ENCODE results near the gene RAB3GAP2.
"Not testable (repeated sequence)": the region's sequence is repeated elsewhere in the genome, so short reads cannot be mapped to it uniquely, and the experiment has no call there.

Gene RAB3GAP2

DNA sequence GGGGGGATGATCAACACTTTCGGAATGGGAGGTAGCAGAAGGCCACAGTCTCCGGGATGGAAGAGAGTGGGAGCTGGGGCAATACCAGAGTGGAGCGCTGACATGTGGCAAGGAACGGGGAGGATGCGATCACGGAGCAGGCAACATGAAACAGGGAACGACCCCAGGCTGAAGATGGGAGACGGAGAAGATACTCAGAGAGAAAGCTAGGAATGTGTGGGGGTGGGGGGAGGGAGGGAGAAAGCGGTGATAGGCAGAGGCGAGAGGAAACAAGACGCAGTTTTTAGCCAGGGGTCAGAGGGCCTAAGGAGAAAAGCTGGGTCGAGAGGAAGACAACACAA, 577 bp downstream of the RAB3GAP2 start:
- no peak for DNase-seq (ENCODE audit: low spot score)
- Mint-ChIP-seq H3K27me3 (ENCODE audit: low read depth) (peaks cover 6% of the 10 kb centered on the region), H3K27ac (no peak overlapping the region), H3K4me1 (ENCODE audit: low read depth) (peaks cover 10% of the 10 kb centered on the region), H3K36me3 (ENCODE audit: low read depth) (peaks cover 24% of the 10 kb centered on the region), H3K4me3 (no peak overlapping the region), H3K9me3 (no peaks in the 10 kb centered on the region)

DNA sequence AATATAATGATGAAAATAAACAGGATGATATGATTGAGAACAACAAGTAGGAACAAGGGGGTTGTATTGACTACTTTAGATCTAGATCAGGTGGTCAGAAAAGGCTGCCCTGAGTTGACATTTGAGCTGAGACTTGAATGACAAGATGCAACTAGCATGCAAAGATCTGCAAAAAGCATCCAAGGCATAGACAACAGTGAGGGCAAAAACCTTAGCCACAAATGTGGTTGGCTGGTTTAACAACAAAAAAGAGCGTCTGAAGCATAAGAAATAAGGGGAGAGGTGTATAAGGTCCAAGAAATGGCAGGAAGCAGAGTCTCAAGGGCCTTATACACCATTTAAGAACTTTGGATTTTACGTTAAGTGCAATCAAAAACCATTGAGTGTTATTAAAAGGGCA, 3.2 kb downstream of the RAB3GAP2 start:
- Mint-ChIP-seq H3K4me3 (peak overlapping the region; percentile 34), H3K4me1 (ENCODE audit: low read depth) (peaks cover 12% of the 10 kb centered on the region), H3K9me3 (peaks cover 4% of the 10 kb centered on the region), H3K27me3 (ENCODE audit: low read depth) (no peaks in the 10 kb centered on the region), H3K27ac (no peak overlapping the region), H3K36me3 (ENCODE audit: low read depth) (peaks cover 36% of the 10 kb centered on the region)
- DNase-seq (ENCODE audit: low spot score), result no peak

DNA sequence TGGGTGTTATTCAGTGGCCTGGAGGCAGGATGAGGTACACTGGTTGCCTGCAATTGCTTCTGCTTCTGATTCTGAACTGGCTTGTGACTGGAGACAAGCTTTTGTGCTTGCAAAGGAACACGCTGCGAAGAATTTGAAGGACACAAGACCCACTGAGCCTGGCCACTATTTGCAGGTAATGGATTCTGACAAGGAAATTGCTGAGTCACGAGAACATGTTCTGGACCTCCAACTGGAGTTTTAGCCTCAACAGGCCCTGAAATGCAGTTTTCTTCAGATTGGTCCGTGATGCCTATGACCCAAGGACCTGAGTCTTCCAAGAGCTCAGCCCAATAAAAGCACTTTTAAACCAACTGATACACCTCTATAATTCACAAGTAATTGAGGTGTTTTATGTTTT, 4.6 kb downstream of the RAB3GAP2 start:
- Mint-ChIP-seq H3K27ac (no peak overlapping the region), H3K4me3 (no peak overlapping the region), H3K27me3 (ENCODE audit: low read depth) (no peaks in the 10 kb centered on the region), H3K36me3 (ENCODE audit: low read depth) (peaks cover 45% of the 10 kb centered on the region), H3K4me1 (ENCODE audit: low read depth) (peaks cover 9% of the 10 kb centered on the region), H3K9me3 (peaks cover 10% of the 10 kb centered on the region)
- DNase-seq (ENCODE audit: low spot score), result no peak

DNA sequence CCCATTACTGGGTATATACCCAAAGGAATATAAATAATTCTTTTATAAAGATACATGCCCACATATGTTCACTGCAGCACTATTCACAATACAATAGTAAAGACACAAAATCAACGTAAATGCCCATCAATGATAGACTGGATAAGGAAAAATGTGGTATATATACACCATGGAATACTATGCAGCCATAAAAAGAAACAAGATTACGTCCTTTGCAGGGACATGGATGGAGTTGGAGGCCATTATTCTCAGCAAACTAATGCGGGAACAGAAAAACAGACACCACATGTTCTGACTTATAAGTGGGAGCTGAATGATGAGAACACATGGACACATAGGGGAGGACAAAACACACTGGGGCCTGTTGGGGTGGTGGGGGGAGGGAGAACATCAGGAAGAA, 12.0 kb downstream of the RAB3GAP2 start:
- H3K4me3 Mint-ChIP-seq, result not testable (repeated sequence)
- peaks cover 73% of the 10 kb centered on the region for H3K36me3 Mint-ChIP-seq (ENCODE audit: low read depth)

DNA sequence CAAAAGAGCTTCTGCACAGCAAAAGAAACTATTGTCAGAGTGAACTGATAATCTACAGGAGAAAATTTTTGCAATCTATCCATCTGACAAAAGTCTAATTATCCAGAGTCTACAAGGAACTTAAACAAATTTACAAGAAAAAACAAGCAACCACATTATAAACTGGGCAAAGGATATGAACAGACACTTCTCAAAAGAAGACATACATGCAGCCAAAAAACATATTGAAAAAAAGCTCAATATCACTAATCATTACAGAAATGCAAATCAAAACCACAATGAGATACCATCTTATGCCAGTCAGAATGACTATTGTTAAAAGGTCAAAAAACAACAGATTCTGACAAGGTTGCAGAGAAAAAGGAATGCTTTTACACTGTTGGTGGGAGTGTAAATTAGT, 12.5 kb downstream of the RAB3GAP2 start:
- Mint-ChIP-seq H3K9me3 (peaks cover 66% of the 10 kb centered on the region), H3K36me3 (ENCODE audit: low read depth) (peaks cover 75% of the 10 kb centered on the region), H3K4me1 (ENCODE audit: low read depth) (peaks cover 19% of the 10 kb centered on the region)
- DNase-seq (ENCODE audit: low spot score); H3K4me3 Mint-ChIP-seq; H3K27me3 Mint-ChIP-seq (ENCODE audit: low read depth); H3K27ac Mint-ChIP-seq: not testable (repeated sequence)

More for the DNA sequence above, 12.0 kb downstream of the RAB3GAP2 start:
- H3K4me1 Mint-ChIP-seq (ENCODE audit: low read depth), result peaks cover 19% of the 10 kb centered on the region
- DNase-seq (ENCODE audit: low spot score); H3K27ac Mint-ChIP-seq; H3K27me3 Mint-ChIP-seq (ENCODE audit: low read depth): not testable (repeated sequence)
- H3K9me3 Mint-ChIP-seq, result peaks cover 67% of the 10 kb centered on the region

DNA sequence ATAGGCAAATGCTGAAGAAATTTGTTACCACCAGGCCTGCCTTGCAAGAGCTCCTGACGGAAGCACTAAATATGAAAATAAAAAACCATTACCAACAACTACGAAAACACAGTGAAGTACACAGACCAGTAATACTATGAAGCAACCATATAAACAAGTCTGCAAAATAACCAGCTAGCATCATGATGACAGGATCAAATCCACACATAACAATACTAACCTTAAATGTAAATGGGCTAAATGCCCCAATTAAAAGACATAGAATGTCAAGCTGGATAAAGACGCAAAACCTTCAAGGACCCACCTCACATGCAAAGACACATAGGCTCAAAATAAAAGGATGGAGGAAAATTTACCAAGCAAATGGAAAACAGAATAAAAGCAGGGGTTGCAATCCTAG, 16.1 kb downstream of the RAB3GAP2 start:
- DNase-seq (ENCODE audit: low spot score); H3K27me3 Mint-ChIP-seq (ENCODE audit: low read depth); H3K27ac Mint-ChIP-seq; H3K4me3 Mint-ChIP-seq: not testable (repeated sequence)
- peaks cover 82% of the 10 kb centered on the region for H3K36me3 Mint-ChIP-seq (ENCODE audit: low read depth)
- peaks cover 19% of the 10 kb centered on the region for H3K4me1 Mint-ChIP-seq (ENCODE audit: low read depth)
- H3K9me3 Mint-ChIP-seq, result peaks cover 65% of the 10 kb centered on the region

DNA sequence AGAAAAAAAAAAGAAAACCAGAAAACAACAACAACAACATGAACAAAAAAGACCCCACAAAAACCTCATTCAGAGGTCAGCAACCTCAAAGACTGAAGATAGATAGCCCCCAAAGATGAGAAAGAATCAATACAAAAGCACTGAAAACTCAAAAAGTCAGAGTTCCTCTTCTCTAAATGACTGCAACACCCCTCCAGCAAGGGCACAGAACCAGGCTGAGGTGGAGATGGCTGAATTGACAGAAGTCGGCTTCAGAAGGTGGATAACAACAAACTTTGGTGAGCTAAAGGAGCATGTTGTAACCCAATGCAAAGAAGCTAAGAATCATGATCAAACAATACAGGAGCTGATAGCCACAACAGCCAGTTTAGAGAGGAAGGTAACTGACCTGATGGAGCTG, 17.0 kb downstream of the RAB3GAP2 start:
- DNase-seq (ENCODE audit: low spot score), result no peak
- H3K9me3 Mint-ChIP-seq, result peaks cover 65% of the 10 kb centered on the region
- no peak overlapping the region for H3K4me3 Mint-ChIP-seq
- H3K27me3 Mint-ChIP-seq (ENCODE audit: low read depth), result no peaks in the 10 kb centered on the region
- H3K36me3 Mint-ChIP-seq (ENCODE audit: low read depth), result peaks cover 83% of the 10 kb centered on the region
- H3K27ac Mint-ChIP-seq, result no peak overlapping the region
- peaks cover 19% of the 10 kb centered on the region for H3K4me1 Mint-ChIP-seq (ENCODE audit: low read depth)

DNA sequence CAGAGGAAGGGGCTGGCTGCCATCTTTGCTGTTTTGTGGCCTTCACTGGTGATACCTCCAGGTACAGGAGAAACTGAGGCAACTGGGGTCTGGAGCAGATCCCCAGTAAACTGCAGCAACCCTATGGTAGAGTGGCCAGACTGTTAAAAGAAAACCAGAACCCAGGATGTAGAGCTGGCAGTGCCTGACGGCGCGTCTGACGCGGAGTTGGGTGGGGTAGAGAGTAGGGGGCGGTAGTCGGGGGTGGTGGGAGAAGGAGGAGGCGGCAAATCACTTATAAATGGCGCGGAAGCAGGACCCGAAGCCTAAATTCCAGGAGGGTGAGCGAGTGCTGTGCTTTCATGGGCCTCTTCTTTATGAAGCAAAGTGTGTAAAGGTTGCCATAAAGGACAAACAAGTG, 19.0 kb downstream of the RAB3GAP2 start:
- Mint-ChIP-seq H3K4me1 (ENCODE audit: low read depth) (peaks cover 10% of the 10 kb centered on the region), H3K36me3 (ENCODE audit: low read depth) (peaks cover 83% of the 10 kb centered on the region), H3K9me3 (peaks cover 67% of the 10 kb centered on the region)
- H3K27ac Mint-ChIP-seq; DNase-seq (ENCODE audit: low spot score); H3K27me3 Mint-ChIP-seq (ENCODE audit: low read depth); H3K4me3 Mint-ChIP-seq: not testable (repeated sequence)

DNA sequence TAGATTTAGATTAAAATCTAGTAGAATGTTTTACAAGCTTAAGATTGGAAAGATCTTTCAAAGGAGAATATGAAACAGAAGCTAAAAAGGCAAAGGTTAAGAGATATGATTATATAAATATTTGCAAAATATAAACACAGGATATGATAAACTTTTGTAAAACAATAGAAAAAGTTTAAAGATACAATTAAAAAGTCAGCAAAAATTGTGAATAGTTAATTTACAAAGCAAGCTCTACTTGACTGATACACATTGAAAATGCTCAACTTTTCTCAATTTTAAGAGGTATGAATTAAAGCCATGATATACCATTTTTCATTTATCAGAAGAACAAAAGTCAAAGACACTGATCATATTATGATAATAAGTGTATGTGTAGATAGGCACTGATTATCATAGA, 21.0 kb downstream of the RAB3GAP2 start:
- no peaks in the 10 kb centered on the region for H3K27me3 Mint-ChIP-seq (ENCODE audit: low read depth)
- no peak overlapping the region for H3K27ac Mint-ChIP-seq
- H3K36me3 Mint-ChIP-seq (ENCODE audit: low read depth), result peaks cover 79% of the 10 kb centered on the region
- no peak overlapping the region for H3K4me3 Mint-ChIP-seq
- H3K4me1 Mint-ChIP-seq (ENCODE audit: low read depth), result peaks cover under 1% of the 10 kb centered on the region
- DNase-seq (ENCODE audit: low spot score), result no peak
- peaks cover 66% of the 10 kb centered on the region for H3K9me3 Mint-ChIP-seq

DNA sequence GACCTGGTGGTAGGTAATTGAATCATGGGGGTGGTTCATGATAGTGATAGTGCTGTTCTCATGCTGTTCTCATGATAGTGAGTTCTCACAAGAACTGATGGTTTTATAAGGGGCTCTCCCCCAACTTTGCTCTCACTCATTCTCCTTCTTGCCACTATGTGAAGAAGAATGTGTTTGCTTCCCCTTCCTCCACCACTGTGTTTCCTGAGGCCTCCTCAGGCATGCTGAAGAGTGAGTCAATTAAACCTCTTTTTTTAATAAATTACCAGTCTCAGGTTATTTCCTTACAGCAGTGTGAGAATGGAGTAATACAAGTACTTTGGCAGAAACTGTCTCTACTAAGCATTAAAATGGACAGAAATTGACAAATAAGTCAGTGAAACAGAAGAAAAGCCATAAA, 21.6 kb downstream of the RAB3GAP2 start:
- Mint-ChIP-seq H3K36me3 (ENCODE audit: low read depth) (peaks cover 80% of the 10 kb centered on the region), H3K4me3 (no peak overlapping the region), H3K4me1 (ENCODE audit: low read depth) (no peaks in the 10 kb centered on the region), H3K27ac (no peak overlapping the region), H3K27me3 (ENCODE audit: low read depth) (no peaks in the 10 kb centered on the region), H3K9me3 (peaks cover 66% of the 10 kb centered on the region)
- no peak for DNase-seq (ENCODE audit: low spot score)

DNA sequence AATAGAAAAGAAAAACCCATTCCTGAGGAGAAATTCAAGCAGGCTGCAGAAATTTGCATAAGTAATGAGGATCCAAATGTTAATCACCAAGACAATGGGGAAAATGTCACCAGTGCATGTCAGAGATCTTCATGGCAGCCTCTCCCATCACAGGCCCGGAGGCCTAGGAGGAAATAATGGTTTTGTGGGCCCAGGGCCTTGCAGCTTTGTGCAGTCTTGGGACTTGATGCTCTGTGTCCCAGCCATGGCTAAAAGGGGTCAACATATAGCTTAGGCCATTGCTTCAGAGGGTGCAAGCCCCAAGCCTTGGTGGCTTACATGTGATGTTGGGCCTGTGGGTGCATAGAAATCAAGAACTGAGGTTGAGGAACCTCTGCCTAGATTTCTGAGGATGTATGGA, 22.7 kb downstream of the RAB3GAP2 start:
- no peak overlapping the region for H3K4me3 Mint-ChIP-seq
- H3K36me3 Mint-ChIP-seq (ENCODE audit: low read depth), result peaks cover 77% of the 10 kb centered on the region
- no peak overlapping the region for H3K27ac Mint-ChIP-seq
- H3K9me3 Mint-ChIP-seq, result peaks cover 68% of the 10 kb centered on the region
- H3K27me3 Mint-ChIP-seq (ENCODE audit: low read depth), result no peaks in the 10 kb centered on the region
- H3K4me1 Mint-ChIP-seq (ENCODE audit: low read depth), result no peaks in the 10 kb centered on the region
- no peak for DNase-seq (ENCODE audit: low spot score)

DNA sequence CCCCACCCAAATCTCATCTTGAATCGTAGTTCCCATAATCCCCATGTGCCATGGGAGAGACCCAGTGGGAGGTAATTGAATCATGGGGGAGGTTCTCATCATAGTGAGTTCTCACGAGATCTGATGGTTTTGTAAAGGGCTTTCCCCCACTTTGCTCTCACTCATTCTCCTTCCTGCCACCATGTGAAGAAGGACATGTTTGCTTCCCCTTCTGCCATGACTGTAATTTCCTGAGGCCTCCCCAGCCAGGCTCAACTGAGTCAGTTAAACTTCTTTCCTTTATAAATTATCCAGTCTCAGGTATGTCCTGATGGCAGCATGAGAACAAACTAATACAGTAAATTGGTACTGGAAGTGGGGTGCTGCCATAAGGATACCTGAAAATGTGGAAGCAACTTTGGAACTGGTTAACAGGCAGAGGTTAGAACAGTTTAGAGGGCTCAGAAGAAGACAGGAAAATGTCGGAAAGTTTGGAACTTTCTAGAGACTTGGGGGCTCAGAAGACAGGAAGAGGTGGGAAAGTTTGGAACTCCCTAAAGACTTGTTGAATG, 23.5 kb downstream of the RAB3GAP2 start:
- not testable (repeated sequence) for DNase-seq (ENCODE audit: low spot score); H3K27me3 Mint-ChIP-seq (ENCODE audit: low read depth); H3K4me1 Mint-ChIP-seq (ENCODE audit: low read depth); H3K4me3 Mint-ChIP-seq; H3K27ac Mint-ChIP-seq
- peaks cover 72% of the 10 kb centered on the region for H3K9me3 Mint-ChIP-seq
- peaks cover 79% of the 10 kb centered on the region for H3K36me3 Mint-ChIP-seq (ENCODE audit: low read depth)

DNA sequence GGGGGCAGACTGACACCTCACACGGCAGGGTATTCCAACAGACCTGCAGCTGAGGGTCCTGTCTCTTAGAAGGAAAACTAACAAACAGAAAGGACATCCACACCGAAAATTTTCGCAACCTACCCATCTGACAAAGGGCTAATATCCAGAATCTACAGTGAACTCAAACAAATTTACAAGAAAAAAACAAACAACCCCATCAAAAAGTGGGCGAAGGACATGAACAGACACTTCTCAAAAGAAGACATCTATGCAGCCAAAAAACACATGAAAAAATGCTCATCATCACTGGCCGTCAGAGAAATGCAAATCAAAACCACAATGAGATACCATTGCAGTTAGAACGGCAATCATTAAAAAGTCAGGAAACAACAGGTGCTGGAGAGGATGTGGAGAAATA, 26.4 kb downstream of the RAB3GAP2 start:
- peaks cover 55% of the 10 kb centered on the region for H3K9me3 Mint-ChIP-seq
- peaks cover 58% of the 10 kb centered on the region for H3K36me3 Mint-ChIP-seq (ENCODE audit: low read depth)
- H3K4me3 Mint-ChIP-seq; H3K4me1 Mint-ChIP-seq (ENCODE audit: low read depth); DNase-seq (ENCODE audit: low spot score); H3K27ac Mint-ChIP-seq; H3K27me3 Mint-ChIP-seq (ENCODE audit: low read depth): not testable (repeated sequence)

DNA sequence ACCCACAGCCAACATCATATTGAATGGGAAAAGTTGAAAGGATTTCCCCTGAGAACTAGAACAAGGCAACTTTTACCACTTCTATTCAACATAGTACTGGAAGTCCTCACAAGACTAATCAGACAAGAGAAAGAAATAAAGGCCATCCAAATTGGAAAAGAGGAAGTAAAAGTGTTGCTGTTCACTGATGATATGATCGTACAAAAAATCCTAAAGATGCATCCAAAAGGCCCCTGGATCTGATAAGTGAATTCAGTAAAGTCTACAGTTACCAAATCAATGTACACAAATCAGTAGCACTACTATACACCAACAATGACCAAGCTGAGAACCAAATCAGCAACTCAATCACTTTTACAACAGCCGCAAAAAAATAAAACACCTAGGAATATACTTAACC, 28.3 kb downstream of the RAB3GAP2 start:
- Mint-ChIP-seq H3K27me3 (ENCODE audit: low read depth) (no peaks in the 10 kb centered on the region), H3K4me3 (no peak overlapping the region), H3K9me3 (peaks cover 35% of the 10 kb centered on the region), H3K36me3 (ENCODE audit: low read depth) (peaks cover 39% of the 10 kb centered on the region), H3K27ac (no peak overlapping the region), H3K4me1 (ENCODE audit: low read depth) (peaks cover 5% of the 10 kb centered on the region)
- no peak for DNase-seq (ENCODE audit: low spot score)

DNA sequence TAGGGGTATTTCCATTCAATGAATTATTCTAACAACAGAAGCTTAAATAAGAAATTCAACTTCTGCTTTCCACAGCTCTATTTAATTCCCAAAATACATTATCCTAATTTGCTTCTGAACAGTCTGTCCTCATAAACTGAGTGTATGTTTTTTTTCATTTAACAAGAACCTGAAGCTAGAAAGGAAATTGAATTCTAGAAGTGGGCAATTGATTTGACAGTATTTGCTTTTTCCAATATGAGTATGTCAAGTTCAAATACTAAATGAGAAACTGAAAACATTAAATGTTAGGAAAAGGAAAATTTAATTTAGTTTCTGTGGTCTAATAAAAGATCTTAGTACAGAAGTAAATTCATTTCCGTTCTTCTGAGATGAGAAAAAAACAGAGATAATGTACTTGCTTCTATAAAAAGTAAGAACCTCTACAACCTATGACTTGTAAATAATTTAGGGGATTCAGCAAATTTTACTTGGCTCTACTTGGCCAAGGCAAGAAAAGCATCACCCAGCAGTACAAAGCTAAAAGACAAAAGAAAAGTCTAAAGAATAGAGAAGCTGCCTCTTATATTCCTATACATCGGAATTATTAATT, 31.1 kb downstream of the RAB3GAP2 start:
- H3K4me1 Mint-ChIP-seq (ENCODE audit: low read depth), result peaks cover 5% of the 10 kb centered on the region
- peaks cover 16% of the 10 kb centered on the region for H3K9me3 Mint-ChIP-seq
- DNase-seq (ENCODE audit: low spot score), result no peak
- no peak overlapping the region for H3K27ac Mint-ChIP-seq
- H3K27me3 Mint-ChIP-seq (ENCODE audit: low read depth), result no peaks in the 10 kb centered on the region
- peaks cover 24% of the 10 kb centered on the region for H3K36me3 Mint-ChIP-seq (ENCODE audit: low read depth)
- H3K4me3 Mint-ChIP-seq, result no peak overlapping the region
